ENCODE measurements around the gene RNPEP.
A peak's percentile ranks its signal among the peaks of the same experiment; 100 is the strongest.
"Not testable (repeated sequence)": the region's sequence is repeated elsewhere in the genome, so short reads cannot be mapped to it uniquely, and the experiment has no call there.

RNPEP gene, protein sequence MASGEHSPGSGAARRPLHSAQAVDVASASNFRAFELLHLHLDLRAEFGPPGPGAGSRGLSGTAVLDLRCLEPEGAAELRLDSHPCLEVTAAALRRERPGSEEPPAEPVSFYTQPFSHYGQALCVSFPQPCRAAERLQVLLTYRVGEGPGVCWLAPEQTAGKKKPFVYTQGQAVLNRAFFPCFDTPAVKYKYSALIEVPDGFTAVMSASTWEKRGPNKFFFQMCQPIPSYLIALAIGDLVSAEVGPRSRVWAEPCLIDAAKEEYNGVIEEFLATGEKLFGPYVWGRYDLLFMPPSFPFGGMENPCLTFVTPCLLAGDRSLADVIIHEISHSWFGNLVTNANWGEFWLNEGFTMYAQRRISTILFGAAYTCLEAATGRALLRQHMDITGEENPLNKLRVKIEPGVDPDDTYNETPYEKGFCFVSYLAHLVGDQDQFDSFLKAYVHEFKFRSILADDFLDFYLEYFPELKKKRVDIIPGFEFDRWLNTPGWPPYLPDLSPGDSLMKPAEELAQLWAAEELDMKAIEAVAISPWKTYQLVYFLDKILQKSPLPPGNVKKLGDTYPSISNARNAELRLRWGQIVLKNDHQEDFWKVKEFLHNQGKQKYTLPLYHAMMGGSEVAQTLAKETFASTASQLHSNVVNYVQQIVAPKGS

DNA sequence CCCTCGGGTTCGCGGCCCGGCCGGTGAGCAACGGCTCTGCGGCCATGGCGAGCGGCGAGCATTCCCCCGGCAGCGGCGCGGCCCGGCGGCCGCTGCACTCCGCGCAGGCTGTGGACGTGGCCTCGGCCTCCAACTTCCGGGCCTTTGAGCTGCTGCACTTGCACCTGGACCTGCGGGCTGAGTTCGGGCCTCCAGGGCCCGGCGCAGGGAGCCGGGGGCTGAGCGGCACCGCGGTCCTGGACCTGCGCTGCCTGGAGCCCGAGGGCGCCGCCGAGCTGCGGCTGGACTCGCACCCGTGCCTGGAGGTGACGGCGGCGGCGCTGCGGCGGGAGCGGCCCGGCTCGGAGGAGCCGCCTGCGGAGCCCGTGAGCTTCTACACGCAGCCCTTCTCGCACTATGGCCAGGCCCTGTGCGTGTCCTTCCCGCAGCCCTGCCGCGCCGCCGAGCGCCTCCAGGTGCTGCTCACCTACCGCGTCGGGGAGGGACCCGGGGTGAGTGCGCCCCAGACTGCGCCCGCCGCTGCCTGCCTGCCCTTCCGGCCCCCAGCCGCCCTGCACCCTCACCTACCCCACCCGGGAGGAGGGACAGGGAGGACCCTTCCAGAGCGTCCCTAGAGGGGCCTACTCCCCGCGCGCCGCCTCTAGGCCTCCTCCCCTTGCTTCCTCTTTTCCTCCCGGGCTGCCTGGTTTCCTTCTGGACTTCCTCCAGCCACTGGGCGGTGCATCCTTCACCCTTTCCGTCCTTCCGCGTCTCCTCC, at the start of gene RNPEP:
Gene RNPEP (plus strand): TSS at position 26 of the 757 bp plus-strand sequence. CDS start 19 bp downstream, at position 45.
- H3K4me3 ChIP-seq (ENCODE audit: low read depth, low read length), result peak within 1 kb of the TSS; percentile 76
- DNase-seq (ENCODE audit: low read depth), result peak; percentile 59
- TF ChIP-seq, protein P1, sequence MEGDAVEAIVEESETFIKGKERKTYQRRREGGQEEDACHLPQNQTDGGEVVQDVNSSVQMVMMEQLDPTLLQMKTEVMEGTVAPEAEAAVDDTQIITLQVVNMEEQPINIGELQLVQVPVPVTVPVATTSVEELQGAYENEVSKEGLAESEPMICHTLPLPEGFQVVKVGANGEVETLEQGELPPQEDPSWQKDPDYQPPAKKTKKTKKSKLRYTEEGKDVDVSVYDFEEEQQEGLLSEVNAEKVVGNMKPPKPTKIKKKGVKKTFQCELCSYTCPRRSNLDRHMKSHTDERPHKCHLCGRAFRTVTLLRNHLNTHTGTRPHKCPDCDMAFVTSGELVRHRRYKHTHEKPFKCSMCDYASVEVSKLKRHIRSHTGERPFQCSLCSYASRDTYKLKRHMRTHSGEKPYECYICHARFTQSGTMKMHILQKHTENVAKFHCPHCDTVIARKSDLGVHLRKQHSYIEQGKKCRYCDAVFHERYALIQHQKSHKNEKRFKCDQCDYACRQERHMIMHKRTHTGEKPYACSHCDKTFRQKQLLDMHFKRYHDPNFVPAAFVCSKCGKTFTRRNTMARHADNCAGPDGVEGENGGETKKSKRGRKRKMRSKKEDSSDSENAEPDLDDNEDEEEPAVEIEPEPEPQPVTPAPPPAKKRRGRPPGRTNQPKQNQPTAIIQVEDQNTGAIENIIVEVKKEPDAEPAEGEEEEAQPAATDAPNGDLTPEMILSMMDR (IDR thresholded peaks at IDR 0.05; ENCODE audit: control insufficient read depth, extremely low read depth, insufficient read depth), result peak; percentile 3; the same call in 1 of the 2 replicates

DNA sequence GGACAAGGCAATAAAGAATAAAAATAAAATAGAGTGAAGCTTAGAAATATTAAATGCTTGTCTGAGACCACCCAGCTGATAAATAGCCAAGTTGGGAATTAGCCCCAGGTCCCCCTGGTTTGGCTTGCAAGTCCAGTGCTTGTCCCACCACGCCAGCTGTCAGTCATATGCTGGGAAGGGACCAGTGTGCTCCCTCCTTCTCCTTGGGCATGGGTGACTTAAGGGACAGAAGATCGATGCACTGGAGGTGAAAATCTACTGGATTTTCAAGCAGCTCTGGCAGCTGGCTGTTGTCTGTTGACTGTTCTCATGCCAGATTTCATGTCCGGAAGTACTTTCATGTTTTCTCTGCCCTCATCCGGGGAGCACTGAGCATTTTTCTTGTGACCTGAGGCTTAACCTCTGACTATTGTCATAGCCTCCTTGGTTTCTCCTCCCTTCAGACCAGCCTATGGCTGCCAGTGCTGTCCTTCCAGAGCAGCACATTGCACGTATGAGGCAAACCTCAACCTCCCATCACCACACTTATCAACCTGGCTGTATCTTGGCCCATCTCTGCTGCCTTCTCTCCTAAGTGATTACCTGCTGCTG, 48.5 kb upstream of the RNPEP start:
- DNase-seq (ENCODE audit: low read depth), result peak; percentile 1
- H3K4me3 ChIP-seq (ENCODE audit: low read depth, low read length), result no peak overlapping the region
- TF ChIP-seq, protein P1 (IDR thresholded peaks at IDR 0.05; ENCODE audit: control insufficient read depth, extremely low read depth, insufficient read depth), result no peak

DNA sequence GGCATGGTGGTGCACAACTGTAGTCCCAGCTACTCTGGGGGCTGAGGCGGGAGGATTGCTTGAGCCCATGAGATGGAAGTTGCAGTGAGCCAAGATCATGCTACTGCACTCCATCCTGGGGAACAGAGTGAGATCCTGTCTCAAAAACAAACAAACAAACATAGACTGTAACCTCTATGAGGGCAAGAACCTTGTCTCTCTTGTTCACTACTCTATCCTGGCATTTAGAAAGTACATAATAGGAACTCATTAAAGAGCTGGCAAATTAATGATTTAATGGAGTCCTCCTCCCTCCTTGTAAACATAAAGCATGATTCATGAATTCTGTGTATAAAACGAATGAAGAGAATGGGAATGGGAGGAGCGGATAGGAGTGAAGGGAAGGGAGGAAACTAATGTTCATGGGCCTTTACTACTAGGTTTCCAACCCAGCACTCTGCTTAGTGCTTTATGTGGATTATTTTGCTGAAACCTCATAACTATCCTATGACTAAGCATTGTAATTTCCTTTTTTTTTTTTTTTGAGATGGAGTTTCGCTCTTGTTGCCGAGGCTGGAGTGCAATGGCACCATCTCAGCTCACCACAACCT, 44.7 kb upstream of the RNPEP start:
- H3K4me3 ChIP-seq (ENCODE audit: low read depth, low read length), result no peak overlapping the region
- DNase-seq (ENCODE audit: low read depth), result no peak
- TF ChIP-seq, protein P1 (IDR thresholded peaks at IDR 0.05; ENCODE audit: control insufficient read depth, extremely low read depth, insufficient read depth), result no peak

DNA sequence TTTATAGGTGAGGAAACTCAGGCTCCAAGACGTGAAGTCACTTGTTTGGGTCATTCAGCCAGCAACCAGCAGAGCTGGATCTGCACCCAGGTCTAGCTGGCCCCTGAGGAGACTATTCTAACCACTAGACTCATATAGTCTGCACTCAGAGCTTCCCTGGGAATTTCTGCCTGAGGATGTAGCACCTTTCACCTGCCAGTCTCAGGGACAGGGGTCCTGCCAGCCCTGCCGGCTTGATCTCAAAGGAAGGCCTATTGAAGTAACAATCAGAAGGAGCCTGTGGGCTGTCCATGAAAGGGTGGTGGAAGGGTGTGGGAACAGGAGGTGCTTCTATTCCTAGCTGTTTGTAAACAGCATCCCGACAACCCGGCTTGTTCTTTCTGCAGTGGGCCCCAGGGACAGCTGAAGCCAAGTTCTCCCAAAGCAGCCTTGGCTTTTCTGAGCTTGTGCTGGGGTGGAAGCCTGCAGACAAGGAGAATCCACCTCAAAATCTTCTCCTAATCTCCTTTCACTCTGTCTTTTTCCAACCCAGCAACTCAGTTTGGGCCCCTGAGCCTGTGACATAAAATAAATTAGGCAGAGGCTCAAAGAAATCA, 43.9 kb upstream of the RNPEP start:
- DNase-seq (ENCODE audit: low read depth), result no peak
- H3K4me3 ChIP-seq (ENCODE audit: low read depth, low read length), result no peak overlapping the region
- TF ChIP-seq, protein P1 (IDR thresholded peaks at IDR 0.05; ENCODE audit: control insufficient read depth, extremely low read depth, insufficient read depth), result no peak

DNA sequence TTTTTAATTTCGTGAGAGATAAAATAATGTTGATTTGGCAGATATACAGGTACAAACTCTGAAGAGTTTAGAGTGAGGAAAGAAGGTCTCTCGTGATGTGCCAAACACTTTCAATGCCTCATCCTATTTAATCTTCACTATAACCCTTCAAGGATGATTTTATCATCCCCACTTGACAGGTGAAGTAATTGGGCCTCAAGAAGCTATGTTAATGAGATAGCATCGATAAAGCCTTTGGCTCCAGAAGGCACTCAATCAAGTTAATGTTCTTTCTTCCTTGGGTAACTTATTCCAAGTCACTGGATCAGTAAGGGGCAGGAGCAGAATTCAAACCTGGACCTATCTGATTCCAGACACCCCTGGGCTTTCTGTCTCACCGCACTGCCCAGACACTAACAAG, 43.3 kb upstream of the RNPEP start:
- no peak overlapping the region for H3K4me3 ChIP-seq (ENCODE audit: low read depth, low read length)
- TF ChIP-seq, protein P1 (IDR thresholded peaks at IDR 0.05; ENCODE audit: control insufficient read depth, extremely low read depth, insufficient read depth), result no peak
- no peak for DNase-seq (ENCODE audit: low read depth)

DNA sequence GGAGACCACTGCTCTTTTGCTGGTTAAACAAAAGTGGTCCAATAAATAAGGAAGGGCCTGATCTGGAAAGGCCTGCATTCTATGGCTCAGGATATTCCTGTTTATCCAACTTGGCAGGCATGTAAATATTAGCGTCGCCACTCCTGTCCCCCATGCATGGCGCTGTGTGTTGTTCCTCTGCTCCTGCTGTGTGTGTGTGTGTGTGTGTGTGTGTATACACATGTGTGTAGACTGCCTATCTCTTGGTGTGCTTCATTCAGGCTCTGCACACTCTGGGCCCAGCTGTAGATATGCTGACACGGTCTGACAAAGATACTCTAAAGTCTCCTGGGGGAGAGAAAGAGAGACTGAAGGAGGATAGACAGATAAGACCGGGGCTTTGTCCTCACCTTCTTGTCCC, 42.9 kb upstream of the RNPEP start:
- TF ChIP-seq, protein P1 (IDR thresholded peaks at IDR 0.05; ENCODE audit: control insufficient read depth, extremely low read depth, insufficient read depth), result no peak
- DNase-seq (ENCODE audit: low read depth), result no peak
- H3K4me3 ChIP-seq (ENCODE audit: low read depth, low read length), result no peak overlapping the region

DNA sequence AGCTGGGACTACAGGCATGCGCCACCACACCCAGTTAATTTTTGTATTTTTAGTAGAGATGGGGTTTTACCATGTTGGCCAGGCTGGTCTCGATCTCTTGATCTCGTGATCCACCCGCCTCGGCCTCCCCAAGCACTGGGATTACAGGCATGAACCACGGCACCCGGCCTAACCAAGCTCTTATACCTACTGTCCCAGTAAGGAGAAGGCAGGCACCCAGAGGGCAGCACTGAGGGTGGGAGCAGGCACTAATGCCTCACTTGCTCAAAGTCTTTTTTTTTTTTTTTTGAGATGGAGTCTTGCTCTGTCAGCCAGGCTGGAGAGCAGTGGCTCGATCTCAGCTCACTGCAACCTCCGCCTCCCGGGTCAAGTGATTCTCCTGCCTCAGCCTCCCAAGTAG, 42.1 kb upstream of the RNPEP start:
- not testable (repeated sequence) for DNase-seq (ENCODE audit: low read depth); H3K4me3 ChIP-seq (ENCODE audit: low read depth, low read length)

Measured in LNCaP clone FGC (cell line).